Ovary (tissue), 9 donors: ENCODE results near the gene TACO1. TPM values are rescaled to one million over a fixed set of nuclear protein-coding genes. Genes with fewer than 3 reads are reported as not detected.

Experiments used
- DNase-seq, 5 donors: peaks; one replicate each; pipeline ENCODE4 v3.0.0-alpha.2; 2019 to 2020
- H3K27ac ChIP-seq, 2 donors: fragments of 200-600 bp; one replicate each; pipeline versions ENCODE4 v1.5.1 to v1.8.0; 2019 to 2022
- H3K27me3 ChIP-seq: fragments of 200-600 bp; one replicate; pipeline ENCODE4 v1.8.0; 2022
- H3K36me3 ChIP-seq: fragments of 200-600 bp; sonication (generic); one replicate; pipeline ENCODE4 v1.5.1; 2019
- H3K4me1 ChIP-seq: one replicate; pipeline ENCODE4 v1.8.1; 2013; ENCODE audit warnings: mild to moderate bottlenecking, moderate library complexity; ENCODE audit not compliant: insufficient read depth
- H3K4me3 ChIP-seq: fragments of 200-600 bp; sonication (generic); one replicate; pipeline ENCODE4 v1.5.1; 2017
- H3K9me3 ChIP-seq, 2 donors: fragments of 200-600 bp in 1 of 2; sonication (generic) in 1 of 2; one replicate each; pipeline versions ENCODE4 v1.5.1 to v1.8.1; 2013 to 2019; ENCODE audit warnings: mild to moderate bottlenecking in 1 of 2, moderate library complexity in 1 of 2
- EP300 ChIP-seq: sonication (generic); formaldehyde crosslinking; IDR thresholded peaks from one replicate; pipeline ENCODE4 v1.6.1; 2017; ENCODE audit warnings: antibody characterized with exemption
- POLR2A ChIP-seq: fragments of 450-650 bp; IDR thresholded peaks from one replicate; pipeline ENCODE4 v1.6.1; 2017; ENCODE audit warnings: antibody characterized with exemption, mild to moderate bottlenecking, moderate library complexity
- WGBS, 3 donors: extraction: QIAGEN DNeasy Blood & Tissue Kit in 1 of 3; methylation state at CpG; one replicate each; pipeline versions ENCODE4 v1.1.5 to v1.1.7; 2013 to 2017; 5-methylcytosine and 5-hydroxymethylcytosine counted together
- intact Hi-C, 4 donors: fragments of 100-400 bp; cut with DNase I; formaldehyde crosslinking; loops; one replicate each; pipeline versions ENCODE4 v1.11.0 to v1.15.1; 2022 to 2023
- polyA plus RNA-seq, 2 donors: library from polyadenylated mRNA; stranded (reverse); fragments of 200-250 nt in 1 of 2; fragments of 350-450 nt in 1 of 2; fragmentation: Illumina TruSeq in 1 of 2; extraction: RNeasy Lipid Tissue Mini Kit (QIAGEN cat#74804) in 1 of 2; gene quantifications; one replicate each; pipeline ENCODE4 v1.2.3, GENCODE V29; 2013 to 2014
- total RNA-seq, 7 donors: library from RNA; depleted of rRNA in 2 of 7; stranded (reverse); fragments of >200 nt in 2 of 7; fragmentation: NEBNext Ultra II Directional in 3 of 7; extraction: Animal tissue kit (Norgen Biotek cat#: 25700) in 3 of 7; gene quantifications; one replicate each; pipeline versions ENCODE4 v1.1.0 to v1.2.4, GENCODE V29; 2016 to 2023
- TF ChIP-seq, protein P1 (sequence below), 3 donors: fragments of 450-650 bp in 2 of 3; fragments of 200-600 bp in 1 of 3; IDR thresholded peaks; one replicate each; pipeline versions ENCODE4 v1.5.1 to v1.8.0; 2016 to 2022; ENCODE audit warnings: antibody characterized with exemption in 3 of 3, mild to moderate bottlenecking in 1 of 3
- donor health status: DM: no; HTN: no; CAD: no; lungs with moderate emphysema.
- donor health status: DM: no; HTN: no; CAD: no.
- donor health status: Bipolar disorder and iron deficiency.
- donor health status: DM: yes; HTN: yes; CAD: no.
- donor health status: DM: no; HTN: no; CAD: no.
- donor health status: DM: yes; HTN: yes; CAD: no.

Gene TACO1
- total and polyA plus RNA-seq, 9 donors = 7.4 to 24.9 (median 13.2) TPM

DNA sequence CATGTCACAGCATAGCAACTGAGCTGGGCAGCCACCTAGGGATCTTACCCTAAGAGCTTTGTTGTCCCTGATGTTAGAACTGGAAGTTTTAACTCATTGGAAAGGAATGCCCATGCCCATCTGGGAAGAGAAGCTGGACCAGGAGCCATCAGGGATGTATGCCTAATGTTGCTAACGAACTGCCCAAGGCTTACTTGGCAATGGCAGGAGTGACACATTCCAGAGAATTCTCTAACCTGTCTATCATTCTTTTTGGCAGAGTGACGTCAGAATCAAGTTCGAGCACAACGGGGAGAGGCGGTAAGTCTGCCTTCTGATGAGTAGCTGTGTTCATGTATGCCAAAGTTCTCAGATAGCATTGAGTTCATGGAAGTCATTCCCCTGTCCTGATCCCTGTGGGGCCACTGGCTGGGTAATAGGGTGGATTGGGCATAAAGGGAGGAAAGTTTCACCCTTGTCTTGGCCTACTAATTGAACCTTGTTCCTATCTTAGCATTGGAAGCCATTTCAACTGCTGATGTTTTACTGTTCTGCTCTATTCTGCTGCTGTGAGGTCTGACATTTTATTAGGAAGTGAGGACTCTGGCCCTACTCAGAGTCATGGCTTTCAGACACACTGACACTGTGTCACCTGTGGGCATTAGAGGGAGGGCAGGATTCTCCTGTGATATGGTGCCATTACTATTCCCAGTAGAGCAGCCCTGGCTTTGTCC is 45.2 kb downstream of the TACO1 start:
- DNase-seq = no peak
- H3K9me3 ChIP-seq = no peaks in the 10 kb centered on the region
- H3K27ac ChIP-seq = no peak overlapping the region
- H3K36me3 ChIP-seq = no peaks in the 10 kb centered on the region
- H3K27me3 ChIP-seq = no peaks in the 10 kb centered on the region
- WGBS, 3 donors = 91 to 96% (median 96%) methylated on average over 5 of the region's 5 CpGs
- TF ChIP-seq POLR2A (no peak), EP300 (no peak)
- TF ChIP-seq, protein P1, sequence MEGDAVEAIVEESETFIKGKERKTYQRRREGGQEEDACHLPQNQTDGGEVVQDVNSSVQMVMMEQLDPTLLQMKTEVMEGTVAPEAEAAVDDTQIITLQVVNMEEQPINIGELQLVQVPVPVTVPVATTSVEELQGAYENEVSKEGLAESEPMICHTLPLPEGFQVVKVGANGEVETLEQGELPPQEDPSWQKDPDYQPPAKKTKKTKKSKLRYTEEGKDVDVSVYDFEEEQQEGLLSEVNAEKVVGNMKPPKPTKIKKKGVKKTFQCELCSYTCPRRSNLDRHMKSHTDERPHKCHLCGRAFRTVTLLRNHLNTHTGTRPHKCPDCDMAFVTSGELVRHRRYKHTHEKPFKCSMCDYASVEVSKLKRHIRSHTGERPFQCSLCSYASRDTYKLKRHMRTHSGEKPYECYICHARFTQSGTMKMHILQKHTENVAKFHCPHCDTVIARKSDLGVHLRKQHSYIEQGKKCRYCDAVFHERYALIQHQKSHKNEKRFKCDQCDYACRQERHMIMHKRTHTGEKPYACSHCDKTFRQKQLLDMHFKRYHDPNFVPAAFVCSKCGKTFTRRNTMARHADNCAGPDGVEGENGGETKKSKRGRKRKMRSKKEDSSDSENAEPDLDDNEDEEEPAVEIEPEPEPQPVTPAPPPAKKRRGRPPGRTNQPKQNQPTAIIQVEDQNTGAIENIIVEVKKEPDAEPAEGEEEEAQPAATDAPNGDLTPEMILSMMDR (IDR thresholded peaks at IDR 0.05) = no peak
- intact Hi-C loops = no loop called here
- H3K4me3 ChIP-seq = no peak overlapping the region
- H3K4me1 ChIP-seq = no peaks in the 10 kb centered on the region

DNA sequence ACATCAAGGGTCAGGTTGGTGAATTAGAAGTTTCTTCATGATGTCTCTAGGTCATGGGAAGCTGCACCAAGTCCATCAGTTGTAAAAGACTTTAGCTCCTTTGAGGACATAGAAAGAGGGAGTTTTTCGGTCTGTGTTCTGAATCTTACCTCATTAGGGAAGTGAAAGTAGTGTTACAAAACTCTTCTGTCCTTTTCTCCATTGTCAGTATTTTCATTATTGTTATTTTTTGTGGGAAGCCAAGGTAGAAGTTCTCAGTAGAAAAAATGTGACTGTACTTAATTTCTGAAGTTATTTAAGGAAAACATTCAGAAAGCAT is 45.8 kb downstream of the TACO1 start:
- Histone ChIP-seq H3K27ac (no peak overlapping the region), H3K36me3 (no peaks in the 10 kb centered on the region), H3K27me3 (no peaks in the 10 kb centered on the region), H3K4me1 (no peaks in the 10 kb centered on the region), H3K4me3 (no peak overlapping the region), H3K9me3 (no peaks in the 10 kb centered on the region)
- intact Hi-C loops = no loop called here
- TF ChIP-seq EP300 (no peak), POLR2A (no peak)
- TF ChIP-seq, protein P1 (IDR thresholded peaks at IDR 0.05) = no peak
- no peak for DNase-seq
- WGBS, 3 donors = 96 to 100% (median 97%) methylated on average over 1 of the region's 1 CpG

DNA sequence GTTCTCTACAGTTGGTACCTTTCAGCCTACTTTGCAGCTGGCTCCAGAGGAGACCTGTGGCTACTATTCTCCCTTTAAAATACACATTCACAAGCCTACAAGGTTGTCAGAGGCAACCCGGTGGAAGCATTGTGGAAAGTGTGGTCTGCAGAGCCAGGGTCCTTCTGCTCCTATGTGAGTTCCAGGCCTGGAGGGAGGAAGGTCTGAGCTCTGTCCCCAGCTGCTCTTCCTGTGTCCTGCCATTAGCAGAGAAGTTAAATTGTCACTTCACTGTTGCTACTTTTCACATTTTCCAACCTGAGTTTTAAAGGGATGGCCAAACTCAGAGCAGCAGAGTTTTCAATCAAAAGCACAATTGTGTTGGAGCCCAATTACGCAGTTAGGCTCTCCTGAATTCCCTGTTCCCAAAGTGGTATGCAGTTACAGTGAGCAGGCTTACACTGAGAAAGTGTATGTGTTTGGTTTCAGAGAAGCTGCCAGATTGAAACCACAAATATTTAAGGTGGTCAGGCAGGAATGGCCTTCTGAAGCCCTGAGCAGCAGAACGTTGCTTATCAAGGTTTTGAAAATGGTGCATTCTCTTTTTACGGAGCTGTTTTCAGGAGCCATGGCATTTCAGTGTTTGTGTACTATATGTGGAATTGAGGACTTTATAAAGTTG is 46.5 kb downstream of the TACO1 start:
- no peak for DNase-seq
- H3K36me3 ChIP-seq = no peaks in the 10 kb centered on the region
- H3K4me1 ChIP-seq = no peaks in the 10 kb centered on the region
- intact Hi-C loops = no loop called here
- TF ChIP-seq EP300 (no peak), POLR2A (no peak)
- TF ChIP-seq, protein P1 (IDR thresholded peaks at IDR 0.05) = no peak
- no peaks in the 10 kb centered on the region for H3K9me3 ChIP-seq
- H3K27ac ChIP-seq = no peak overlapping the region
- no peak overlapping the region for H3K4me3 ChIP-seq
- H3K27me3 ChIP-seq = no peaks in the 10 kb centered on the region
- WGBS, 3 donors = 40 to 60% (median 46%) methylated on average over 4 of the region's 4 CpGs

DNA sequence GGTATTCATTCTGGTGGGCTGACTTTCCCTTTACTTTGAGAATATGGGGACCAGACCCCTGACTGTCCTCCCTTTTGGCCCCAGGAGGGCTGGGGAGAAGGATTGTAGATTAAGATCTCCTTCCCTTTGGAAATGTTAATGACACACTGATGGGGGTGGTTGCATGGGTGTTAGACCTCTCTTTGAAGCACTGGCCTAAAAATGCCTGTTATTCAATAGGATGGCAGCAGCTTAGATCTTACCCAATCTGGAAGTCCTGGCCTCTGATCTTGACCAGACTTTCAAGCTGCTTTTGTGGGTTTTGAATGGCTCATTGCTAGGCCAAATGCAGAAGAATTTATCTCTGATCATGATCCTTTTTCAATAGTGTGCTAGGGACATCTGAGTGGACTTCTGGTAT is 47.2 kb downstream of the TACO1 start:
- TF ChIP-seq EP300 = no peak
- TF ChIP-seq, protein P1 (IDR thresholded peaks at IDR 0.05) = no peak
- TF ChIP-seq POLR2A = no peak
- Histone ChIP-seq H3K9me3 (no peaks in the 10 kb centered on the region), H3K4me3 (no peak overlapping the region), H3K36me3 (no peaks in the 10 kb centered on the region), H3K27me3 (no peaks in the 10 kb centered on the region), H3K4me1 (no peaks in the 10 kb centered on the region), H3K27ac (no peak overlapping the region)
- intact Hi-C loops = no loop called here
- no peak for DNase-seq
